ENCODE measurements around the gene PKD2L2. TPM values are rescaled to one million over a fixed set of nuclear protein-coding genes. Genes with fewer than 3 reads are reported as not detected.

Gene PKD2L2
- total and polyA plus RNA-seq, 4 donors: 0.08 TPM; not detected in 3

GRCh38 chr5:137923856-137924255, 34.6 kb downstream of the PKD2L2 start:
- no peak overlapping the region for H3K4me3 ChIP-seq (ENCODE audit: low read depth in 1 of 3, low read length in 3 of 3)
- H3K9me3 ChIP-seq (ENCODE audit: control insufficient read depth in 4 of 4, low read length in 3 of 4): no peaks in the 10 kb centered on the region
- H3K36me3 ChIP-seq (ENCODE audit: control insufficient read depth in 4 of 4, insufficient read depth in 3 of 4, low read depth in 1 of 4, low read length in 3 of 4): no peaks in the 10 kb centered on the region
- H3K9ac ChIP-seq (ENCODE audit: low read depth in 1 of 2, low read length in 2 of 2): no peak overlapping the region
- H3K27me3 ChIP-seq (ENCODE audit: control insufficient read depth in 4 of 4, insufficient read depth in 4 of 4, low read length in 3 of 4): no peaks in the 10 kb centered on the region
- no peak for DNase-seq (ENCODE audit: low spot score)
- no peaks in the 10 kb centered on the region for H3K4me1 ChIP-seq (ENCODE audit: control insufficient read depth in 4 of 4, insufficient read depth in 4 of 4, low read length in 3 of 4)
- WGBS: 73% methylated on average over 4 of the region's 4 CpGs
- peak in 1 of 2 donors; percentile 11 for TF ChIP-seq RAD21 (IDR thresholded peaks at IDR 0.05)
- TF ChIP-seq FOXA1 (IDR thresholded peaks at IDR 0.05): no peak
- H3K27ac ChIP-seq (ENCODE audit: low read depth in 1 of 2, low read length in 2 of 2): no peak overlapping the region

- Histone ChIP-seq H3K27ac (ENCODE audit: low read depth in 1 of 2, low read length in 2 of 2) (no peak overlapping the region), H3K9me3 (ENCODE audit: control insufficient read depth in 4 of 4, low read length in 3 of 4) (no peaks in the 10 kb centered on the region), H3K4me3 (ENCODE audit: low read depth in 1 of 3, low read length in 3 of 3) (no peak overlapping the region), H3K36me3 (ENCODE audit: control insufficient read depth in 4 of 4, insufficient read depth in 3 of 4, low read depth in 1 of 4, low read length in 3 of 4) (peaks cover 0 to 5% (median 2%) of the 10 kb centered on the region in 4 donors), H3K27me3 (ENCODE audit: control insufficient read depth in 4 of 4, insufficient read depth in 4 of 4, low read length in 3 of 4) (no peaks in the 10 kb centered on the region), H3K4me1 (ENCODE audit: control insufficient read depth in 4 of 4, insufficient read depth in 4 of 4, low read length in 3 of 4) (no peaks in the 10 kb centered on the region), H3K9ac (ENCODE audit: low read depth in 1 of 2, low read length in 2 of 2) (no peak overlapping the region)
- no peak for DNase-seq (ENCODE audit: low spot score)
- 58% methylated on average over 3 of the region's 3 CpGs for whole genome bisulfite sequencing
- no peak for TF ChIP-seq GABPA (IDR thresholded peaks at IDR 0.05 in 1 of 2, conservative IDR thresholded peaks at IDR 0.05 in 1 of 2)
- TF ChIP-seq YY1 (IDR thresholded peaks at IDR 0.05): no peak
- no peak for TF ChIP-seq JUND (IDR thresholded peaks at IDR 0.05)
- no peak for TF ChIP-seq CTCF (IDR thresholded peaks at IDR 0.05; ENCODE audit: low read depth, low read length, missing input control)
- TF ChIP-seq ATF3 (IDR thresholded peaks at IDR 0.05): no peak
- no peak for TF ChIP-seq HNF4G (IDR thresholded peaks at IDR 0.05)
- TF ChIP-seq MAX (IDR thresholded peaks at IDR 0.05): no peak
- no peak for TF ChIP-seq FOXA1 (IDR thresholded peaks at IDR 0.05)
- TF ChIP-seq TAF1 (conservative IDR thresholded peaks at IDR 0.05): no peak
- no peak for TF ChIP-seq RAD21 (IDR thresholded peaks at IDR 0.05)
- no peak for TF ChIP-seq NR2F2 (IDR thresholded peaks at IDR 0.05)
- no peak for TF ChIP-seq HNF4A (conservative IDR thresholded peaks at IDR 0.05)
- TF ChIP-seq ZBTB33 (IDR thresholded peaks at IDR 0.05): no peak
- no peak for TF ChIP-seq SP1 (IDR thresholded peaks at IDR 0.05)
- TF ChIP-seq REST (IDR thresholded peaks at IDR 0.05): no peak
- TF ChIP-seq RXRA (IDR thresholded peaks at IDR 0.05): no peak
These were observed 43.5 kb downstream of the PKD2L2 start for GRCh38 chr5:137932800-137933199.

All from liver (tissue), 9 donors.